Spleen (tissue), 11 donors: ENCODE data around the gene SIK3. TPM values are rescaled to one million over a fixed set of nuclear protein-coding genes. Genes with fewer than 3 reads are reported as not detected.
"Not testable (repeated sequence)": the region's sequence is repeated elsewhere in the genome, so short reads cannot be mapped to it uniquely, and the experiment has no call there.

Source experiments
- DNase-seq: peaks from one replicate; pipeline ENCODE4 v3.0.0-alpha.2; 2020
- H3K27ac ChIP-seq, 8 donors: fragments of 200-600 bp; sonication (generic) in 7 of 8; 1 replicate in 4 of 8; 2 replicates in 4 of 8; pipeline versions ENCODE4 v1.5.0 to v1.8.0; 2016 to 2021; ENCODE audit warnings: inconsistent platforms in 4 of 8, mild to moderate bottlenecking in 4 of 8, moderate library complexity in 1 of 8
- H3K27me3 ChIP-seq, 7 donors: fragments of 200-600 bp; sonication (generic) in 6 of 7; replicated peaks in 1 of 7; 1 replicate in 4 of 7; 2 replicates in 3 of 7; pipeline versions ENCODE4 v1.5.0 to v1.8.0; 2016 to 2021; ENCODE audit warnings: inconsistent platforms in 3 of 7, mild to moderate bottlenecking in 1 of 7
- H3K36me3 ChIP-seq, 6 donors: fragments of 200-600 bp; sonication (generic) in 5 of 6; 1 replicate in 4 of 6; 2 replicates in 2 of 6; pipeline versions ENCODE4 v1.5.0 to v1.8.0; 2016 to 2021; ENCODE audit warnings: inconsistent platforms in 2 of 6
- H3K4me1 ChIP-seq, 6 donors: fragments of 200-600 bp; sonication (generic) in 5 of 6; 1 replicate in 3 of 6; 2 replicates in 3 of 6; pipeline versions ENCODE4 v1.5.0 to v1.8.0; 2016 to 2021; ENCODE audit warnings: inconsistent platforms in 3 of 6
- H3K4me3 ChIP-seq, 8 donors: fragments of 200-600 bp; sonication (generic) in 7 of 8; 1 replicate in 4 of 8; 2 replicates in 4 of 8; pipeline versions ENCODE4 v1.5.0 to v1.8.0; 2016 to 2021; ENCODE audit warnings: inconsistent platforms in 4 of 8, mild to moderate bottlenecking in 4 of 8, moderate library complexity in 2 of 8
- H3K9me3 ChIP-seq, 8 donors: fragments of 200-600 bp; sonication (generic) in 7 of 8; 1 replicate in 4 of 8; 2 replicates in 4 of 8; pipeline versions ENCODE4 v1.5.0 to v1.8.0; 2016 to 2021; ENCODE audit warnings: inconsistent platforms in 4 of 8
- POLR2A ChIP-seq, 3 donors: fragments of 450-650 bp; IDR thresholded peaks; one replicate each; pipeline ENCODE4 v1.5.1; 2017; ENCODE audit warnings: antibody characterized with exemption in 3 of 3, mild to moderate bottlenecking in 1 of 3
- POLR2AphosphoS5 ChIP-seq, 3 donors: sonication (generic); formaldehyde crosslinking; IDR thresholded peaks; one replicate each; pipeline ENCODE4 v1.5.1; 2017; ENCODE audit warnings: antibody characterized with exemption in 3 of 3
- WGBS, 5 donors: extraction: QIAGEN DNeasy Blood & Tissue Kit in 3 of 5; methylation state at CpG; one replicate each; pipeline versions ENCODE4 v1.1.5 to v1.1.7; 2013 to 2018; 5-methylcytosine and 5-hydroxymethylcytosine counted together
- intact Hi-C: fragments of 100-400 bp; cut with DNase I; formaldehyde crosslinking; loops from one replicate; pipeline ENCODE4 v1.15.0; 2023; ENCODE audit warnings: low total_unique reads
- polyA plus RNA-seq, 3 donors: library from polyadenylated mRNA; stranded (reverse); fragments of 200-250 nt; gene quantifications; one replicate each; pipeline ENCODE4 v1.2.1, GENCODE V29; 2013
- total RNA-seq, 7 donors: library from RNA; depleted of rRNA in 3 of 7; stranded (reverse); fragments of >200 nt in 3 of 7; fragmentation: NEBNext Ultra II Directional in 4 of 7; extraction: Animal tissue kit (Norgen Biotek cat#: 25700) in 4 of 7; gene quantifications; one replicate each; pipeline versions ENCODE4 v1.1.0 to v1.2.1, GENCODE V29; 2016 to 2021
- TF ChIP-seq, protein P1 (sequence below), 11 experiments: fragments of 200-600 bp in 7 of 11; fragments of 450-650 bp in 4 of 11; sonication (generic) in 4 of 11; IDR thresholded peaks in 8 of 11; conservative IDR thresholded peaks in 3 of 11; 1 replicate in 7 of 11; 2 replicates in 4 of 11; pipeline versions ENCODE4 v1.4.0 to v1.8.0; 2016 to 2021; ENCODE audit warnings: antibody characterized with exemption in 11 of 11, inconsistent platforms in 4 of 11, mild to moderate bottlenecking in 1 of 11
- donor health status: healthy with polysubstance abuse.
- donor health status: DM: no; HTN: no; CAD: no; lungs with moderate emphysema.
- donor health status: DM: no; HTN: no; CAD: no.
- donor health status: Bipolar disorder and iron deficiency.
- donor health status: healthy.
- donor health status: DM: no; HTN: no; CAD: no.
- donor health status: DM: yes; HTN: yes; CAD: no.

The SIK3 gene
- total and polyA plus RNA-seq, 10 donors = 7.8 to 112 (median 67.6) TPM

DNA sequence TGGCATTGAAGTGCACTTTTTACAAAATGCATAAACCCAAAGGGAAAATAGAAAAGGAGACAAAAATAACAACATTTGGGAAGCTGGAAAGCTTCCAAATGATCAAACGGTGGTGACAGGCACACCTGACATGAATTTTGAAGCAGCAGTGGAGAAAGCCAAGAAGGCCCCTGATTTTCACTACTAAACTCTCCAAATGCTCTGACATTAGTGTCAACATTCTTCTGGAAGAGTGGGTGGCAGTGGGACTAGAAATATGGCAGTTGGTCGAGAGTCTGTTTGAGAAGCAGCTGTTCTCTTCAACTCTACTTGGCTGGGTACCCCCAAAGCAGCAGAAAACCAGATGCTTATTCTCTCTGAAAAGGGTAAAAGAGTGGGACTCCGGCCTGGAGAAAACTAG is 294.2 kb downstream of the SIK3 start:
- H3K4me3 ChIP-seq = no peak overlapping the region
- DNase-seq = no peak
- TF ChIP-seq POLR2AphosphoS5 (IDR thresholded peaks at IDR 0.05) = no peak
- TF ChIP-seq, protein P1, sequence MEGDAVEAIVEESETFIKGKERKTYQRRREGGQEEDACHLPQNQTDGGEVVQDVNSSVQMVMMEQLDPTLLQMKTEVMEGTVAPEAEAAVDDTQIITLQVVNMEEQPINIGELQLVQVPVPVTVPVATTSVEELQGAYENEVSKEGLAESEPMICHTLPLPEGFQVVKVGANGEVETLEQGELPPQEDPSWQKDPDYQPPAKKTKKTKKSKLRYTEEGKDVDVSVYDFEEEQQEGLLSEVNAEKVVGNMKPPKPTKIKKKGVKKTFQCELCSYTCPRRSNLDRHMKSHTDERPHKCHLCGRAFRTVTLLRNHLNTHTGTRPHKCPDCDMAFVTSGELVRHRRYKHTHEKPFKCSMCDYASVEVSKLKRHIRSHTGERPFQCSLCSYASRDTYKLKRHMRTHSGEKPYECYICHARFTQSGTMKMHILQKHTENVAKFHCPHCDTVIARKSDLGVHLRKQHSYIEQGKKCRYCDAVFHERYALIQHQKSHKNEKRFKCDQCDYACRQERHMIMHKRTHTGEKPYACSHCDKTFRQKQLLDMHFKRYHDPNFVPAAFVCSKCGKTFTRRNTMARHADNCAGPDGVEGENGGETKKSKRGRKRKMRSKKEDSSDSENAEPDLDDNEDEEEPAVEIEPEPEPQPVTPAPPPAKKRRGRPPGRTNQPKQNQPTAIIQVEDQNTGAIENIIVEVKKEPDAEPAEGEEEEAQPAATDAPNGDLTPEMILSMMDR (IDR thresholded peaks at IDR 0.05 in 8 of 11, conservative IDR thresholded peaks at IDR 0.05 in 3 of 11) = no peak
- intact Hi-C loops = no loop called here
- no peaks in the 10 kb centered on the region for H3K9me3 ChIP-seq
- no peak overlapping the region for H3K27ac ChIP-seq
- no peaks in the 10 kb centered on the region for H3K4me1 ChIP-seq
- WGBS, 5 donors = 49 to 66% (median 59%) methylated on average over 3 of the region's 3 CpGs
- H3K27me3 ChIP-seq = no peaks in the 10 kb centered on the region
- H3K36me3 ChIP-seq = no peaks in the 10 kb centered on the region

DNA sequence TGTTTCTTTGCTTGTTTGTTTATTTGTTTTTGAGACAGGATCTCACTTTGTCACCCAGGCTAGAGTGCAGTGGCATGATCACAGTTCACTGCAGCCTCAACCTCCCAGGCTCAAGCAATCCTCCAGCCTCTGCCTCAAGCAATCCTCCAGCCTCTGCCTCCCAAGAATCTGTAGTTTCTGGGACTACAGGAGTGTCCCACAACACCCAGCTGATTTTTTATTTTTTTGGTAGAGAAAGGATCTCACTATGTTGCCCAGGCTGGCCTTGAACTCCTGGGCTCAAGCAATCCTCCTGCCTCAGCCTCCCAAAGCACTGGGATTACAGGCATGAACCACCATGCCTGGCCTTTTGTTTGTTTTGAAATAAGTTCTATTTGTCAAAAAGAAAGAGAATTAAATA is 296.6 kb downstream of the SIK3 start:
- H3K27ac ChIP-seq, H3K9me3 ChIP-seq, H3K36me3 ChIP-seq, DNase-seq, H3K4me1 ChIP-seq, H3K27me3 ChIP-seq, intact Hi-C loops, H3K4me3 ChIP-seq: not testable (repeated sequence)

DNA sequence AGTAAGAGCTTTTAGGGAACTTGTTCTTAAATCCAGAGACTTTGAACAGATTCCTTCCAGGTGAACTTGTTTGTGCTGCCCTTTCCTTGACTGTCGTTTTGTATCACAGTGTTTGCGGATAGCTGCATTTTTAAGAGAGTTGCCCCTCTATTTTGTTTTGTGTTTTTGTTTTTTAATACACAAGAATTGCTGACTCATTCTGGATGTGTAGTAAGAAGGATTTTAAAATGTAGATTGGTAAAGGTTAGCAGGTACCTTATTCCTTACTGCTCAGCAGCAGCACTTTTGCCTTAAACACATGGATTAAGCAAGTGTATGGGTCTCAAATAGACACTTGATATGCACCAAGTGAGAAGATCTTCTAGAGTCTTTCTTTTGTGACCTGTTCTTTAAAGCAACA is 297.6 kb downstream of the SIK3 start:
- TF ChIP-seq, protein P1 (IDR thresholded peaks at IDR 0.05 in 8 of 11, conservative IDR thresholded peaks at IDR 0.05 in 3 of 11) = no peak
- TF ChIP-seq POLR2A (IDR thresholded peaks at IDR 0.05) (no peak), POLR2AphosphoS5 (IDR thresholded peaks at IDR 0.05) (no peak)
- no peak overlapping the region for H3K4me3 ChIP-seq
- 91 to 100% (median 96%) methylated on average over 2 of the region's 2 CpGs for WGBS, 5 donors
- H3K4me1 ChIP-seq = no peaks in the 10 kb centered on the region
- no peak overlapping the region for H3K27ac ChIP-seq
- H3K36me3 ChIP-seq = no peaks in the 10 kb centered on the region
- no peak for DNase-seq
- H3K27me3 ChIP-seq = no peaks in the 10 kb centered on the region
- intact Hi-C loops = no loop called here
- no peaks in the 10 kb centered on the region for H3K9me3 ChIP-seq

DNA sequence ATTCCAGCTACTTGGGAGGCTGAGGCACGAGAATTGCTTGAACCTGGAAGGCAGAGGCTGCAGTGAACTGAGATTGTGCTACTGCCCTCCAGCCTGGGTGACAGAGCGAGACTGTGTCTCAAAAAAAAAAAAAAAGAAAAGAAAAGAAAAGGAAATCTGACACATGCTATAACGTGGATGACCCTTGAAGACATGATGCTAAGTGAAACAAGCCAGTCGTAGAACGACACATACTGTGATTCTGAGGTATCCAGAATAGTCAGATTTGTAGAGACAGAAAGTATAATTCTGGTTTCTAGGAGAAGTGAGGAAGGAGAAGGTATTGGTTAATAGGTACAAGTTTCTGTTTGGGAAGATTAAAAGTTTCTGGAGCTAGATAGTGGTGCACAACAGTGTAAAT is 299.9 kb downstream of the SIK3 start:
- H3K36me3 ChIP-seq = no peaks in the 10 kb centered on the region
- intact Hi-C loops = no loop called here
- DNase-seq = no peak
- no peaks in the 10 kb centered on the region for H3K9me3 ChIP-seq
- no peak overlapping the region for H3K27ac ChIP-seq
- H3K27me3 ChIP-seq = no peaks in the 10 kb centered on the region
- H3K4me3 ChIP-seq = no peak overlapping the region
- no peaks in the 10 kb centered on the region for H3K4me1 ChIP-seq
- TF ChIP-seq, protein P1 (IDR thresholded peaks at IDR 0.05 in 8 of 11, conservative IDR thresholded peaks at IDR 0.05 in 3 of 11) = no peak
- TF ChIP-seq POLR2A (IDR thresholded peaks at IDR 0.05) (no peak), POLR2AphosphoS5 (IDR thresholded peaks at IDR 0.05) (no peak)
- WGBS, 5 donors = 63 to 76% (median 73%) methylated on average over 5 of the region's 5 CpGs

DNA sequence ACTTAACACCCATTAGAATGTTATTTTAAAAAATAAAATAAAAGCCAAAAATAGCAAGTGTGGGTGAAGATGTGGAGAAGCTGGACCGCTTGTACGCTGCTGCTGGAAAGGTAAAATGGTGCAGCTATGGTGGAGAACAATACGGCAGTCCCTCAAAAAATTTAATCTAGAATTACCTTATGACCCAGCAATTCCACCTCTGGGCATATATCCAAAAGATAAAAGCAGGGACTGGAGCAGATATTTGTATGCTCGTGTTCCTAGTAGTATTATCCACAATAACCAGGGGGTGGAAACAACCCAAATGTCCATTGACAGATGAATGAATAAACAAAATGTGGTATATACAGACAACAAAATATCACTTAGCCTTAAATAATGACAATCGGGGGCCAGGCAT is 300.4 kb downstream of the SIK3 start:
- TF ChIP-seq POLR2AphosphoS5 (IDR thresholded peaks at IDR 0.05) = no peak
- TF ChIP-seq, protein P1 (IDR thresholded peaks at IDR 0.05 in 8 of 11, conservative IDR thresholded peaks at IDR 0.05 in 3 of 11) = no peak
- TF ChIP-seq POLR2A (IDR thresholded peaks at IDR 0.05) = no peak
- WGBS, 5 donors = 90 to 94% (median 92%) methylated on average over 5 of the region's 5 CpGs
- Histone ChIP-seq H3K36me3 (no peaks in the 10 kb centered on the region), H3K4me1 (no peaks in the 10 kb centered on the region), H3K27ac (no peak overlapping the region), H3K4me3 (no peak overlapping the region), H3K9me3 (no peaks in the 10 kb centered on the region), H3K27me3 (no peaks in the 10 kb centered on the region)
- intact Hi-C loops = no loop called here
- no peak for DNase-seq
